HG02642 (cell line): Measurements from ENCODE around the gene GEMIN4.
"Not testable (repeated sequence)": the region's sequence is repeated elsewhere in the genome, so short reads cannot be mapped to it uniquely, and the experiment has no call there.

Experiments used
- ATAC-seq: cut with Tn5 transposase; IDR thresholded peaks from one replicate; pipeline ENCODE4 v1.9.1; 2021; ENCODE audit warnings: mild to moderate bottlenecking; ENCODE audit not compliant: unreplicated experiment, poor library complexity

The GEMIN4 gene

DNA sequence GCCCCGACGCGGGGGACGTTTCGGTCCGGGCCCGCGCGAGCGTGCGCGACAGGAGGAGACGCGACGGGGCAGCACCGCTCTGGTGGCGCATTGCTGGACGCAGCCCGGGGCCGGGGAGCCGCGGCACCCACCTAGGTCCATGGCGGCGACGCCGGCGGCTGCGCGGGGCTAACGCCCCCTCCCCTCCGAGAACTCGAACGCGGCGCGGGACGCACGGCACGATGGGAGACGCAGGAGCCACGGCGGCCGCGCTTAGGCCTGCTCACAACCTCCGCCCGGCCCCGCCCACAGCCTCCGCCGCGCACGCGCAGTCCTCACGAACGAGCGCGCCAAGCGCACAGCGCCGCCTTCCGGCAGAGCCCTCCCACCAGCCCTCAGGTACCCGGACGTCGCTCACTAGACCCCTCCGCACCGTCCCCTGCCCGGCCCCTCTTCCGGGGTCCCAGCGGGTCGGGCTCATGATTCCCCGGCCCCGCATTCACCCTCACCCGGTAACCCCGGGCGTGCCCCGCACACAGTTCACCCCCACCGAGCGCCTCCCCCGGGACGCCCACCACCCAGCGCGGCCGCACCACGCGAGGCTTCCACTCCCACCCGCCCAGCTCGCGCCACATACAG is at the start of gene GEMIN4:
Gene GEMIN4, minus strand, starts transcription at position 263 of the 618 bp plus-strand sequence. Its CDS starts 122 bp downstream, at position 141.
- peak; percentile 87 for ATAC-seq

DNA sequence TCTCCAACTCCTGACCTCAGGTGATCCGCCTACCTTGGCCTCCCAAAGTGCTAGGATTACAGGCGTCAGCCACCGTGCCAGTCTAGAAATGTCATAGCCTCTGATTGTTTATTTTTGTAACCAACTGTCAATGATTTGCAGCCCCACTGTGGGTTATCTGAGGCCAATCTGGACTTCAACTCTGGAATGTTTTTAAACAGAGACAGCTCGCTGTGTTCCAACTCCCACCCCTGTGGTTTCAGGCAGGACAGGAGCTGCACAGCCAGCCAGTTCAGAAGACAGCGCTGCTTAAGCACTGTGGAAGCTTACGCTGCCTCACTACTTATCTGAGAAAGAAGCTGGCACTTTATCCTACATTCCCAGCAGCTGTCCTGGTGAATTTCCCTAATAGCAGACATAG is 49.6 kb upstream of the GEMIN4 start:
- no peak for ATAC-seq

DNA sequence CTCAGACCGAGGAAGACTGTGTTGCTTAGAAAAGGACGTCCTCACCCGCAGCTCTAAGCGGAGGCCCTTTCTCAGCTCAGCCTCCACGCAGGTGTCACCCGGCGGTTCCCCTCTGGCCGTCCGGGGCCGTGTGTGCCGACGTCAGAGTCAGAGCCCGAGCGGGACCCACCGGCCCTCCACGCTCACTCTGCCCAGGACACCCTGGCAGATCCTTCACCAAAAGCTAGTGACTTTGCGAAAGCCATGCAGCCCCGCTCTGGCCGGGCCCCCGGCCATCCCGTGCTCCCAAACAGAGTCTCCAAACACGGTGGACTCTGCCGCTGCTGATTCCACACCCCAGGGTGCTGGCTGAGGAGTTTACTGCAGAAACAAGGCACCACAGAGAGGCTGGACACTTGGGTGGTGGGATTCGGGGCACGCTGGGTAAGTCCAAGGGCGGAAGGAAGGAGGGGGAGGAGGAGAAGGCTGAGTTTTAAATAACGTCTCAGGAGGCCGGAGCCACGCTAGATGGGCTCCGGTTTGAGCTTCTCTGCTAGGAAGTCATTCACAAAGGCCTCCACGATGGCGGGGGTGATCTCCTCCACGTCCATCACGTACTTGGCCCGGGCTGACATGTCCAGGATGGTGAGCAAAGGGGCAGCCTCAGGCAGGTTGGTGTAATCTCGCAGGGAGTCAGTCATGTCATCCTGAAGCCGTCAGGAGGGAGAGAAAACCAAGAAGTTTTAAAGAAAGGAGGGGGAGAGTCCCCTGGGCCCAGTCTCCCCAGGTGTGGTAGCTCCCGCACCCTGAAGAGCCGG is 48.6 kb upstream of the GEMIN4 start:
- no peak for ATAC-seq

DNA sequence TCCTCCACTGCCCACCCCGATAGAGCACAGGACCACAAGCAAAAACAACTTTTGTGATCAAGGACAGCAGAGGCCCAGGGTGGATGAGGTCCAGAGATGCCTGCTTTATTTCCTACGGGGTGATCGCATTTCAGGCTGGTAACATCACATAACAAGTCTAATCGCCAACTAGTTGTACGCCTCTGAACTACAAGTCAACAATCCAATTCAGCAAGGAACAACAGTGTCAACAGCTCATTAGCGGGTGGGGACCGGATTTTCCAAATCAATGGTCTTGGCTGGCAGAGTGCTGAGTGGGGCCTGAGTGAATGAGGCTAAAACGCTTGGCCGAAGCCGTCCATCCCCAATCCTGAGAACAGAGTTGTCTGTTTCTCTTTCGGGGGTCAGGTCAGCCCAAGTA is 47.2 kb upstream of the GEMIN4 start:
- no peak for ATAC-seq

DNA sequence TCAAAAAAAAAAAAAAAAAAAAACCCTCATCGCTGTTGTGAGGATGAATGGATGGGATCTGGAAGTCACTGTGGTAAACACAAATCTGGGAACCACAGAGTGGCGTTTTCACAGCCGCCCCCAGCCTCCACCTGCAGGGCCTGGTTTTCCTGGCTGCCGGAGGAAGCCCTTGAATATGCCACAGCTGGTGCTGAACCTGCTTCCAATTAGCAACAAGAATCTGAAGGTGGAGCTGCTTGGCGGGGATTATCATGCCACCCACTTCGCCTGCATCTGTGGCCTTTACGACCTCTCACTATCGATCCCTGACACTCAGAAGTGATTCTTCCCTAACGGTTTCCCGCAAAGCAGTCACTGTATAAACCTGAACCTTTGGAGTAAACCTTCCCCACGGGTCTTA is 46.2 kb upstream of the GEMIN4 start:
- ATAC-seq = no peak

DNA sequence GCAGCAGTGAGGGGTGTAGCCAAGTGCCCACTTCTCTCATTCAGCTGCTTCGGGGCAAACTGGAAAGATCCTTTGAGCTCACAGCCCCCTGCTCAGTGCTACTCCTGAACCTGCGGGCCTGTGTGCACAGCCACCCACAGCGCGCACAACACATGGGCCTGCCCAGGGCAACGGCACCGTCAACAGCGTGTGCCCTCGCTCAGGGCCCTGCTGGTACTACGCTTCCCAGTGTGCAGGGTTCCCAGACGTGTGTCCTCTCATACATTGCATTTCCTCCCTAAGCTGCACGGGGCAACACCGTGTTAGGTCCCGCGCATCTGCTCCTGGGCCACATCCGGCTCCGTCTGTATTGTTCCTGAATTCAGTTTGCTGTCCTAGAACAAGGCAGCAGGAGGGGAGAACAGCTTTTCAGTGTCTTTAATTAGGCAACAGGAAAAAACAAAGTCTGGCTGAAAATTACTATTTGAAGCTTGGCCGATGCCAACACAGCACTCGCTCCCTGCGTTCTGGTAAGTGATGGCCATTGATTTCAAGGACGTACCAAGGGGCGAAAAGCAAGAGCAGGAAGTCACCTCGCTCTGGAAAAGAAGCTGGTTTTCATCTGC is 45.3 kb upstream of the GEMIN4 start:
- no peak for ATAC-seq

DNA sequence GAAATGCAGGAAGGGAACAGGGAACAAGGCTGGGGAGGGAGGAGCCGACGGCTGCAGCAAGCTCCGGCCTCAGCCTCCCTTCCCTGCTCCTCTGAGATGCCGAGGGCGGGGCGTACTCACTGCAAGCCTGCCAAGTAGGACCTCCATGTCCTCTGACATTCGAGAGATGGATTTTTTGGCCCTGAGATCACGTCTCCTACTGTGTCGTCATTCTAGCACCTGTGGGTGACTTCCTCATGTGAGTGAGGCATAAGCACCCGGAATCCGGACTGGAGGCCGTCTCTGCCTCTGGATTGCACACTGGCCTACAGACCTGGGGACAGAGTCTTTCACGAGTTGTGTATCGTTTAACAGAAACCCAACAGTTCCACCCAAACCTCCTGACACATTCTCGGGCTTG is 44.5 kb upstream of the GEMIN4 start:
- ATAC-seq = no peak

DNA sequence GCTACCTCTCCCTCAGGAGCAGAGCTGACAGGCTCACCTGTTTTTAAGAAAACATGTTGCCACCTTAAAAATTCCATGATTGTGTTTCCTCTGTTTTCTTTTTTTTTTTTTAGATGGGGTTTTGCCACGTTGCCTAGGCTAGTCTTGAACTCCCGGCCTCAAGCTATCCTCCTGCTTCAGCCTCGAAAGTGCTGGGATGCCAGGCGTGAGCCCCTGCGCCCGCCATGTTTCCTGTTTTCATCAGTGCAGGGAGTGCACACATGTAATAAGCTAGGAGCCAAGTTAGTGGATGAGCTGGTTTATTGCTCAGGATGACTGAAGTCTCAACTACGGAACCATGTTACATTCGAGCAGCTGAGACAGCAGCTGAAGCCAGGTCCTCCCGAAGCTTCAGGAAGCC is 43.7 kb upstream of the GEMIN4 start:
- no peak for ATAC-seq

DNA sequence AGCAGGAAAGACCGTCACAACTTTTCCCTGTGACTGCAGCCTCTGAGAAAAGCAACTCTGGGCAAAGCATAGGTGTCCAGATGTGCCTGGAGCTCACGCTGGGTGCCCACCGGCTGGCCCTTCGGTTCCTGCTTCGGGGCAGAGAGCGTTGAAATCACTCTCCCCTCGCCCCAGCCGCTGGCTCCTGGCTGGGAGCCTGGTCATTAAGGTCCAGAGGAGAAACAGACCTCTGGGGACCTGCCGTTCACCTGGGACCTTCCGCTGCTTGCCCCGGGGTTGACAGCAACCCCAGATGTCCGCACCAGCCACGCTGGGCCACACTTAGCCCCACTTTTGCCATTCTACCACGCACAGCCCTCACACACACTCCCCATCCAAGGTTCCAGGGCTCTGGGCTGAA is 43.2 kb upstream of the GEMIN4 start:
- no peak for ATAC-seq

DNA sequence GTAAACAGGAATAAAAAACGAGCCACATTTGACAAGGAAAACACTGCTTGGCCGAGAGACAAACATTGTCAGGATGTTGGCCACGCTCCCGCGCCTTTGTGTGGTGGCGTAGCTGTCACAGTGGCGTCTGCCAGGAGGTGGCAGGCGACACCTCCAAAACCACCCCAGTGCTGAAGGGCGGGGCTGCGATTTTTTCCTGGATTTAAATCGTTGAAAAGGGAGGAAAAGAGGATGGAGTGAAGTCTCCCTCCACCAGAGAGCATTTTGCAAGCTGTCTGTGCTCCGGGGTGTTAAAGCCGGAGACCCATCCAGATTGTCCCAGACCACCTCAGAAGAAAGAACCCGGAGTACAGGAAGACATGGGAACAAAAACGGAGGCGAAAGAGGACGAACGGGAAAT is 42.8 kb upstream of the GEMIN4 start:
- no peak for ATAC-seq

DNA sequence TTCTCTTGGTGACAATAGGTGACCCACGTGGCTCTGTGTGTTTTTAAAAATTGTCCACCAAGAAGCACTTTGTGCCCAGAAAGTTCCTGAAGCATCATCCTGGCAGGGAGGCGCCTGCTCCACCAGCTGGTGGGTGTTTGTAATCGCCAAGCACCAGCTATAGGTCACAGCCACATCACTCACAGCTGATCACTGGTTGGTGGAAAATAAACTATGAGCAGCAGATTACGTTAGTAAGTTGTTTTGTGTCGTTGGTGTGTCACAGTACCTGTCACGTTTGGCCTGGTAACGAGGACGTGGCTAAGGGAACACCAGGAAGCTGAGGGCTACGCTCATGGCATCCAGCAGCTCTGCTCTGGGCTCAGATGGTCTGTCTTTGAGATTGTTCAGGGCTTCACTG is 40.2 kb upstream of the GEMIN4 start:
- ATAC-seq = no peak

DNA sequence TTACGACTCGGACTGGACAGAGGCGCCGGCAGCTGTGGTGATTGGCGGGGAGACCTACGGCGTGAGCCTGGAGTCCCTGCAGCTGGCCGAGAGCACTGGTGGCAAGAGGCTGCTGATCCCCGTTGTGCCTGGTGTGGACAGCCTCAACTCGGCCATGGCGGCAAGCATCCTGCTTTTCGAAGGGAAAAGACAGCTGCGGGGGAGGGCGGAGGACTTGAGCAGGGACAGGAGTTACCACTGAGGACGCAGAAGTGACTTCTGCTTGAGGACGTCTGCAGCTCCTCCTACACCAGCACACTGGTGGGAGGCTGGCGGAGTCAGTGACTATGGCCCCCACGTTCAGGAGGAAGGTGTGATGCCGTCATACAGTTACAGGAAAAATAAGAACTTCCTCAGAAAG is 39.8 kb upstream of the GEMIN4 start:
- ATAC-seq = no peak

DNA sequence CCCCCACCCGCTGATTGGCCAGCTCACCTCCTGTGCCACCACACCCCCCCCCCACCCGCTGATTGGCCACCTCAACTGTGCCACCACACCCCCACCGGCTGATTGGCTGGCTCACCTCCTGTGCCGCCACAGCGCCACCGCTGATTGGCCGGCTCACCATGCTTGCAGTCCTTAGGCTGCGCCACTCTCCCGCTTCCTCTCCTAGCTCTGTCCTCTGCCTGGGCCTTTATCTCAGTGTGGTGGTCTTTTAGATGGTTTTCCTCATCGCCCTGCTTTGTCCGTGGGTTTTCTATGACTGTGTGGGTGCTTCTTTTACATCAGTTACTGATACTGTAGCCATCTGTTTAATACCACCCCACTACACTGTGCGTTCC is 38.8 kb upstream of the GEMIN4 start:
- not testable (repeated sequence) for ATAC-seq

DNA sequence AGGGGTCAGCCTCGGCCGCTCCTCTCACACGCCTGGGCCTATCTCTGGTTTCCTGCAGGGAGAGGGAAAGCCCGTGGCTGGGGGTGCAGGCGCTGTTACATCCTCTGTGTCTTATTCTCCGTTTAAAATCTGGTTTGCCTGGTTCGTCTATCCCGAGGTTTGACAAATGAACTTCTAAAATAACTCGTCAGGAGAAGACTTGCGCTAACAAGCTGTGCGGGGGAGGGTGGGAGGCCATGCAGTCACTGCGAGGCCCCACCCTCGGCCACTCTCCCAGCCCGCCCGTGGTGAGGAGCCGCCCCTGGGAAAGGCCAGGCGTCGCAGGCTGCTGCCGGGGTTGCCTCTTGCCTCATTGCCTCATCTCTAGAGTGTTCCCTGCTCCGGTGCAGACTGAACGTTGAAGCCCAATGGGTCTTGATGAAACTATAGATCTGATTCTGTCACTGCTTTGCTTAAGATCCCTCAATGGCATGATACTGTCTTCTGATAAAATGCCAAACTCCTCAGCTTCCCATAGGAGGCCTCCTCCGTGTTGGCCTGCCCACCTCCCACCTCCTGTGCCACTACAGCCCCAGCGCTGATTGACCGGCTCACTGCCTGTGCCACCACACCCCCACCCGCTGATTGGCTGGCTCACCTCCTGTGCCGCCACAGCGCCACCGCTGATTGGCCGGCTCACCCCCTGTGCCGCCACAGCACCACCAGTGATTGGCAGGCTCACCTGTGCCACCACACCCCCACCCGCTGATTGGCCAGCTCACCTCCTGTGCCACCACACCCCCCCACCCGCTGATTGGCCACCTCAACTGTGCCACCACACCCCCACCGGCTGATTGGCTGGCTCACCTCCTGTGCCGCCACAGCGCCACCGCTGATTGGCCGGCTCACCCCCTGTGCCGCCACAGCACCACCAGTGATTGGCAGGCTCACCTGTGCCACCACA is 38.1 kb upstream of the GEMIN4 start:
- not testable (repeated sequence) for ATAC-seq

DNA sequence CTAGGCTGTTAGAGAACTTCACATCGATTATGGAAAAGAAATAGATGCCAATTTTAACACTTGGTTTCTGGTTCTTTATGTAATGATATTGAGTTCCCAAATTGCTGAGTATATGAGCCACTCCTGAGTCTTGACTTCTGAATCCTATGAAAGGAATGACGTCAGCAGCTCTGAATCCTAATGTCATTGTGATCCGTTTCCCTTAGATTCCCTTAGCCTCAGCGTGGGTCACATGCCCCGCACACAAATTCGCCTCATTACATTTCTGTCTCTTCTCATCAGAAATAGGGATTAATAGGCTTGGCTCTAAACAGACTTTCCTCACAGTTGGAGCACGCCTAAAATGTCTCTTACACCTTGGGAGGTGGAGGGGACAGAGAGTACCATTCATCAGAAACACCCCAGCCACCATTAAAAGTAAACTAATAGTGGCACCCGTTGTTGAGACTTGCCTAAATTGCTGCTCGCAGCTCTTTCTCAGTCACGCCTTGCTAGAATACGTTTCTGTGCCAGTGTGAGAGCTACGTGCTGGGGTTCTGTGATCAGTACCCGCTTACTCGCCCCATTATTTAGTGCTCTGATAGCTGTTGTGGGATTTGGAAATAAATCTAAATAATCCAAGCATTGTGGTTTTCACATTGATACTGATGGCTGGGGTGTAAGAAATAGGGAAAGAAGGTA is 37.2 kb upstream of the GEMIN4 start:
- no peak for ATAC-seq

DNA sequence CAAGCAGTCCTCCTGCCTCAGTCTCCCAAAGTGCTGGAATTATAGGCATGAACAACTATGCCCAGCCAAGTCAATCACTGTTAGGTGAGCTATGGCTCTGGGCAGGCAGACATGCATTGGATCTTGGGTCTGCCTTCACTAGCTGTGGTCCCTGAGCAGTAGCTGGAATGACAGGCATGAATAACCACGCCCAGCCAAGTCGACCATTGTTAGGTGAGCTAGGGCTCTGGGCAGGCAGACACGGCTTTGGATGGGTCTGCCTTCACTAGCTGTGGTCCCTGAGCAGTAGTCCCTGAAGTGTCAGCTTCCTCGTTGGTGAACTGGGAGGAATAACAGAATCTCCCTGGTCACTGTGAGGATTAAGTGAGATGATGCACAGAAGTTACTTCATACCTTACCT is 36.5 kb upstream of the GEMIN4 start:
- no peak for ATAC-seq

DNA sequence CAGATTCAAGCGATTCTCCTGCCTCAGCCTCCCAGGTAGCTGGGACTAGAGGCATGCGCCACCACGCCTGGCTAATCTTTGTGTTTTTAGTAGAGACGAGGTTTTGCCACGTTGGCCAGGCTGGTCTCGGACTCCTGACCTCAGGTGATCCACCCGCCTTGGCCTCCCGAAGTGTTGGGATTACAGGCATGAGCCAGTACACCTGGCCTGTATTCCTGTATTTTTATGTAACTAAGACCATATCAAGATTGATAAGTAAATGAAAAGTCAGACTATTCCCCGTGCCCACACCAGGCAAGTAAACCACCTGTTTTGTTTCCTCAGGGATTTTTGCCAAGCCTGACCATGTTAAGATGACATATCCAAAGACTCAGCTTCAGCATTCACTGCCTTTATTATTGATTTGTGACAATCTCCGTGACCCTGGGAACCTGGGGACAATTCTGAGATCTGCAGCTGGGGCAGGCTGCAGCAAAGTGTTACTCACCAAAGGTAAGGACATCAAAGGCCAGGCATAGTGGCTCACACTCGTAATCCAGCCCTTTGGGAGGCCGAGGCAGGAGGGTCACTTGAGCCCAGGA is 35.7 kb upstream of the GEMIN4 start:
- no peak for ATAC-seq

DNA sequence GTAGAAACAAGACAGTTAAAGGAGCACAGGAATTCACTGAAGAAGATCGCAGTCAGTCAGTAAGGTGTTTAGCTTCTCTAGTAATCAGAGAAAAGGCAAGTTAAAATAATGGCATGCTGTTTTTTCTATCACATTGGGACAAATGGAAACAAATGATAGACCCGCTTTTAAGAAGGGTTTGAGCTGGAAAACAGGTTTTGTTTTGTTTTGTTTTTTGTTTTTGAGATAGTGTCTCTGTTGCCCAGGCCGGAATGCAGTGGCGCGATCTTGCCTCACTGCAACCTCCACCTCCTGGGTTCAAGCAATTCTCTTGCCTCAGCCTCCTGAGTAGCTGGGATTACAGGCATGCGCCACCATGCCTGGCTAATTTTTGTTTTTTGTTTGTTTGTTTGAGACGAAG is 33.8 kb upstream of the GEMIN4 start:
- not testable (repeated sequence) for ATAC-seq

DNA sequence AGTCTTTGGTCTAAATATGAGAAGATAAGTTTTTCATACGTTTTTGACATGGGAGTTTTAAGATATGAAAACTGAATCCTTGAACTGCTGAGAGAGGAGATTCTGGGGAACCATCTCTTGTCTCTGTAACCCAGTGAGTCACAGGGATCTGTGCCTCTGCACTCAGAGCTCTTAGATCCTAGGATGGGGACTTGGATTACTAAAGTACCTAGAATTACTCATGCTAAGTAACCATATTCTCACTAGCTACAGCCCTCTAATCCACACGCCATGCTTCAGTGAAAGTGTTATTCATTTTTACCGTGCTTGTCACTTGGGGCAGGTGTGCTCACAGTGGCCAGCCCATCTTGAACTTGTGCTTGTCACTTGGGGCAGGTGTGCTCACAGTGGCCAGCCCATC is 32.1 kb upstream of the GEMIN4 start:
- ATAC-seq = no peak
